ENCODE data around the gene LANCL2.

The LANCL2 gene

GRCh38 chr7:55343860-55344606 lies 21.1 kb upstream of the LANCL2 start:
- no peak for TF ChIP-seq CTCF (IDR thresholded peaks at IDR 0.05; ENCODE audit: low read depth, low read length)
- Histone ChIP-seq H3K27me3 (ENCODE audit: insufficient read depth, low read depth, severe bottlenecking) (no peaks in the 10 kb centered on the region), H3K9me3 (ENCODE audit: severe bottlenecking) (peaks cover 7% of the 10 kb centered on the region), H3K4me3 (ENCODE audit: low read depth, low read length) (no peak overlapping the region), H3K36me3 (no peaks in the 10 kb centered on the region), H3K27ac (no peak overlapping the region)
- DNase-seq: no peak

- TF ChIP-seq CTCF (IDR thresholded peaks at IDR 0.05; ENCODE audit: low read depth, low read length): no peak
Measured at GRCh38 chr7:55344840-55345239, 20.3 kb upstream of the LANCL2 start.

GRCh38 chr7:55345292-55345691 lies 19.8 kb upstream of the LANCL2 start:
- Histone ChIP-seq H3K9me3 (ENCODE audit: severe bottlenecking) (peaks cover 7% of the 10 kb centered on the region), H3K4me3 (ENCODE audit: low read depth, low read length) (no peak overlapping the region), H3K27ac (no peak overlapping the region), H3K36me3 (no peaks in the 10 kb centered on the region), H3K27me3 (ENCODE audit: insufficient read depth, low read depth, severe bottlenecking) (no peaks in the 10 kb centered on the region)
- DNase-seq: no peak
- TF ChIP-seq CTCF (IDR thresholded peaks at IDR 0.05; ENCODE audit: low read depth, low read length): no peak

More at GRCh38 chr7:55344840-55345239, 20.3 kb upstream of the LANCL2 start:
- no peak for DNase-seq
- Histone ChIP-seq H3K4me3 (ENCODE audit: low read depth, low read length) (no peak overlapping the region), H3K36me3 (no peaks in the 10 kb centered on the region), H3K9me3 (ENCODE audit: severe bottlenecking) (peaks cover 7% of the 10 kb centered on the region), H3K27ac (no peak overlapping the region), H3K27me3 (ENCODE audit: insufficient read depth, low read depth, severe bottlenecking) (no peaks in the 10 kb centered on the region)

GRCh38 chr7:55348502-55348901 lies 16.6 kb upstream of the LANCL2 start:
- H3K27ac ChIP-seq: no peak overlapping the region
- DNase-seq: no peak
- H3K4me3 ChIP-seq (ENCODE audit: low read depth, low read length): no peak overlapping the region
- peaks cover 7% of the 10 kb centered on the region for H3K9me3 ChIP-seq (ENCODE audit: severe bottlenecking)
- H3K27me3 ChIP-seq (ENCODE audit: insufficient read depth, low read depth, severe bottlenecking): no peaks in the 10 kb centered on the region
- TF ChIP-seq CTCF (IDR thresholded peaks at IDR 0.05; ENCODE audit: low read depth, low read length): no peak
- H3K36me3 ChIP-seq: no peaks in the 10 kb centered on the region

- H3K27me3 ChIP-seq (ENCODE audit: insufficient read depth, low read depth, severe bottlenecking): no peaks in the 10 kb centered on the region
- H3K4me3 ChIP-seq (ENCODE audit: low read depth, low read length): no peak overlapping the region
- no peaks in the 10 kb centered on the region for H3K36me3 ChIP-seq
- no peak for TF ChIP-seq CTCF (IDR thresholded peaks at IDR 0.05; ENCODE audit: low read depth, low read length)
- H3K9me3 ChIP-seq (ENCODE audit: severe bottlenecking): peaks cover 4% of the 10 kb centered on the region
- DNase-seq: no peak
- H3K27ac ChIP-seq: no peak overlapping the region
Measured at GRCh38 chr7:55349121-55349520, 16.0 kb upstream of the LANCL2 start.

- no peaks in the 10 kb centered on the region for H3K27me3 ChIP-seq (ENCODE audit: insufficient read depth, low read depth, severe bottlenecking)
- H3K4me3 ChIP-seq (ENCODE audit: low read depth, low read length): no peak overlapping the region
- no peak for TF ChIP-seq CTCF (IDR thresholded peaks at IDR 0.05; ENCODE audit: low read depth, low read length)
- DNase-seq: no peak
- H3K9me3 ChIP-seq (ENCODE audit: severe bottlenecking): no peaks in the 10 kb centered on the region
- H3K27ac ChIP-seq: no peak overlapping the region
- no peaks in the 10 kb centered on the region for H3K36me3 ChIP-seq
Measured at GRCh38 chr7:55350281-55350680, 14.9 kb upstream of the LANCL2 start.
